HG02763 (cell line): ENCODE measurements around the gene SH2D3C.

Source experiments
- ATAC-seq: cut with Tn5 transposase; IDR thresholded peaks from one replicate; pipeline ENCODE4 v1.9.1; 2021; ENCODE audit warnings: mild to moderate bottlenecking, moderate library complexity; ENCODE audit not compliant: unreplicated experiment

The SH2D3C gene

DNA sequence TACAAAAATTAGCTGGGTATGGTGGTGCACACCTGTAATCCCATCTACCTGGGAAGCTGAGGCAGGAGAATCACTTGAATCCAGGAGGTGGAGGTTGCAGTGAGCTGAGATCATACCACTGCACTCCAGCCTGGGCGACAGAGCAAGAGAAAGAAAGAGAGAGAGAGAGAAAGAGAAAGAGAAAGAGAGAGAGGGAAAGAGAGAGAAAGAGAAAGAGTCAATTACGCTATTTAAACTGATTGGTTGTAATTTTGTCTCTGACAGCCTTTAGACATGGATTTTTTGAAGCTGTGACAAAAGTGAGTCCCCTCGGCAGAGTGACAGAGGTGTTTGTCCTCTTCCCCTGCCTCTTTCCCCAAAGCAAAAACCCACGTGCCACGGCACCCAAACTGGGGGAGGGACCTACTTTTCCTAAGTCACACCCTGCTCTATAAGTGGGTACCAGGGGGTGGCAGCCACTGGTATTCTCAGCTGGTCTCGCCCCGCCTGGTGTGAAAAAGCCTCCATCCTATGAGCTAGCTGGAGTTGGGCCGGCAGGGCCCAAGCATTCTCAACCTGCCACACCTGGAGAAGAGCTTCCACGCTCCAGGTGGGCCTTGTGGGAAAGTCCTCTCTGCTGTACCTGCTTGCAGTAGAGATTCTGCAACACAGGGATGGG is 75.0 kb downstream of the SH2D3C start:
- no peak for ATAC-seq

DNA sequence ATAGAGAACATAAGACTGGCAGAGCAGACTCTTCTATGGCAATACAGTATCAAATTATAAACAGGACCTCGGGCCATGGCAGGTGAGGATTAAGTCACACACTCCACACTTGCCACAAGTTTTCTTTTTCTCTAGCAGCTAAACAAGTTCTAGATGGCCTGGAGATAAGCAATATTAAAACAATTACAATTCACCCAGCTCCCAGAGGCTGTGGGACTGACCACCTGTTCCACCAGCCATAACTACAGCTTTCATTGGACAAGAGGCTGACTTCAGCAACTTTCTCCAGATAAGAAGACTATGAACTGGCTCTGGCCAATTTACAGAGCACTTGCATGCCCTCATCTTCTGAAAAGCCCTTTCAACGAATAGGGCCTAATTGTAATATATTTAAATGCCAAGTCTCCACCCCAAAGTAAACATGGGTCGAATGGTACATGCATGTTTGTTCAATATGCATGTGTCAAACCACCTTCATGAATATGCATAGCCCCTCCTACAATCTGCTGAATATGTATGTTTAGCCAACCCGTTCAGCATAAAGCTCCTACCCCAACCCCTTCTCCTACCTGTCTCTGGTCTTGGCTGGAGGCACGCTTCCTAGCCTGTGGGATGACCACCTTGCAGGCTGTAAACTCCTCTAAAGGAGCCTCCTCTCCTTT is 77.7 kb downstream of the SH2D3C start:
- ATAC-seq = no peak

- no peak for ATAC-seq
These were observed 78.3 kb downstream of the SH2D3C start for GRCh38 chr9:127700140-127700539.

DNA sequence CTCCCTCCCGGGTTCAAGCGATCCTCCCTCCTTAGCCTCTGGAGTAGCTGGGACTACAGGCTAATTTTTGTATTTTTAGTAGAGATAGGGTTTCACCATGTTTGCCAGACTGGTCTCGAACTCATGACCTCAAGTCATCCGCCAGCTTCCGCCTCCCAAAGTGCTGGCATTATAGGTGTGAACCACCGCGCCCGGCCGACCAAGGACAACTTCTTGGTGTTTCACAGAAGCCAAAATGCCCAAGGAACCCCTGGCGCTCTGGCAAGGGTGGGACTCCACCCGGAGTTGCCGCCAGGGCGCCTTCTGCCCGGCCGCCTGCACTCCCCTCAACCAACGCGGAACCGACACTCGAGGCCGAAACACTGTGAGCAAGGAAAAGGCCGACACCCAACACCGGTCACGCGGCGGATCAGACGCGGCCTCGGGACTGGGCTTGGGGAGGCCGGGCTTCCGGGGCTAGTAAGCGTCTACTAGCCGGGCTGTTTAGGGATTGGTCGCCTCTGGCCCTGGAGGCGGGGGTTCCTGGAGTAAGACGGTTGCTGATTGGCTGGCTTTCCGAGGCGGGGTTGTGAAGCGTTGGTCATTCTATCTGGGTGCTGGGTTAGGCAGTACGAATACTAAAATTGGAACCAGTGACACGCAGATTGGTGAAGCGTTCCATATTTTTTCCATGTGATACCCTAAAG is 79.3 kb downstream of the SH2D3C start:
- peak; percentile 86 for ATAC-seq

- ATAC-seq = no peak
These were observed 80.1 kb downstream of the SH2D3C start for GRCh38 chr9:127698386-127698785.

DNA sequence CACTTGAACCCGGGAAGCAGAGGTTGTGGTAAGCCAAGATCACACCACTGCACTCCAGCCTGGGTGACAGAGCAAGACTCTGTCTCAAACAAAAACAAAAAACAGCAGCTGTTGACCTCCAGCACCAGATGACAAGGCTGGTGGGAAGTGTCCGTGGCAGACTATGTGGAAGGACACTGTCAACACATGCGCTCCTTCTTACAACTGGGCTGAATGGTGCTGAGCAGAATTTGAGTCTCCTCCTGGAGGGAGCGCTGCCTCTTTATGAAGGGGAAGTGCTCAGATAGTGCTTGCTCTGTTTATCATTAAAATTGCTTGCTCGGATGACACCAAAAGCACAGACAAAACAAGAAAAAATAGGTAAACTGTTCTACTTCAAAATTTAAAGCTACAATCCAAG is 80.9 kb downstream of the SH2D3C start:
- no peak for ATAC-seq

GRCh38 chr9:127694890-127695720 is 83.4 kb downstream of the SH2D3C start:
- ATAC-seq = no peak

GRCh38 chr9:127693697-127694096 is 84.8 kb downstream of the SH2D3C start:
- no peak for ATAC-seq

DNA sequence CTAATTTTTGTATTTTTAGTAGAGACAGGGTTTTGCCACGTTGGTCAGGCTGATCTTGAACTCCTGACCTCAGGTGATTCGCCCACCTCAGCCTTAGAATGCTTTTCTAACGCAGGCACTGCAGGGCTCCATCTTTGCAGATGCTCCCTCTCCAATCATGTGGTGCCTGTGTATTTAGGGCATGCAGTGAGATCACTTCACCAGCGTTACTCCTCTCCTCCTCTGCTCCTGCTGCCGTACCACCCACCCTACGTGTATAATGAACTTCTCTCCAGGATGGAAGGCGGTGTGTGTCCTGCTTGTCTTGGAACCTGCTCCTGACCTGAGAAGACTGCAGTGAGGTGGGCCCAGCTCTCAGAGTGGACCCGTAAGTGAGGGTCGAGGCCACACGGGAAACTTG is 85.3 kb downstream of the SH2D3C start:
- ATAC-seq = no peak

DNA sequence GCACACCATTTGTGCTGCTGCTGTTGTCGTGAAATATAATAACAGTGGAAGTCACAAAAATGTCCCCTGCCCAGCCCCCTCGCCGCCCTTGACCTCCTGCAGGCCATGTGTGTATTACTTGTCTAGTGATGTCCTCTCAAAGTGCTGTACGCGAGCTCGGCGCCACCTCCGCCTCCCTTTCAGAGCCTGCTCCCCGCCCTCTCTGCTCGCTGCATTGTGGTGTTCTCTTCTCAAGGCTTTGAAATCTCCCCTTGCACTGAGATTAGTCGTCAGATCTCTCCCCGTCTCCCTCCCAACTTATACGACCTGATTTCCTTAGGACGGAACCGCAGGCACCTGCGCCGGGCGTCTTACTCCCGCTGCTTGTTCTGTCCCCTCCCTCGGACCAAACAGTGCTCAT is 86.4 kb downstream of the SH2D3C start:
- ATAC-seq = no peak

DNA sequence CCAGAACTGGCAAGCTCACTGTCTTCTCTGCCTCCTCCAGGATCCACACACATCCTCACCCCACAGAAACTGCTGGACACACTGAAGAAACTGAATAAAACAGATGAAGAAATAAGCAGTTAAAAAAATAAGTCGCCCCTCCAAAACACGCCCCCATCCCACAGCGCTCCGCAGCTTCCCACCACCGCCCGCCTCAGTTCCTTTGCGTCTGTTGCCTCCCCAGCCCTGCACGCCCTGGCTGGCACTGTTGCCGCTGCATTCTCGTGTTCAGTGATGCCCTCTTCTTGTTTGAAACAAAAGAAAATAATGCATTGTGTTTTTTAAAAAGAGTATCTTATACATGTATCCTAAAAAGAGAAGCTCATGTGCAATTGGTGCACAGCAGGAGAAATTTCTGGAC is 87.7 kb downstream of the SH2D3C start:
- no peak for ATAC-seq

GRCh38 chr9:127689329-127690000 is 89.0 kb downstream of the SH2D3C start:
- ATAC-seq = no peak
